ENCODE results near the gene ALPK1. TPM values are rescaled to one million over a fixed set of nuclear protein-coding genes. Genes with fewer than 3 reads are reported as not detected.
A peak's percentile ranks its signal among the peaks of the same experiment; 100 is the strongest.

ALPK1 gene
- total and polyA plus RNA-seq, 2 of the 4 experiments (the other 2 are of a cell fraction): 3.3 to 7.9 TPM

DNA sequence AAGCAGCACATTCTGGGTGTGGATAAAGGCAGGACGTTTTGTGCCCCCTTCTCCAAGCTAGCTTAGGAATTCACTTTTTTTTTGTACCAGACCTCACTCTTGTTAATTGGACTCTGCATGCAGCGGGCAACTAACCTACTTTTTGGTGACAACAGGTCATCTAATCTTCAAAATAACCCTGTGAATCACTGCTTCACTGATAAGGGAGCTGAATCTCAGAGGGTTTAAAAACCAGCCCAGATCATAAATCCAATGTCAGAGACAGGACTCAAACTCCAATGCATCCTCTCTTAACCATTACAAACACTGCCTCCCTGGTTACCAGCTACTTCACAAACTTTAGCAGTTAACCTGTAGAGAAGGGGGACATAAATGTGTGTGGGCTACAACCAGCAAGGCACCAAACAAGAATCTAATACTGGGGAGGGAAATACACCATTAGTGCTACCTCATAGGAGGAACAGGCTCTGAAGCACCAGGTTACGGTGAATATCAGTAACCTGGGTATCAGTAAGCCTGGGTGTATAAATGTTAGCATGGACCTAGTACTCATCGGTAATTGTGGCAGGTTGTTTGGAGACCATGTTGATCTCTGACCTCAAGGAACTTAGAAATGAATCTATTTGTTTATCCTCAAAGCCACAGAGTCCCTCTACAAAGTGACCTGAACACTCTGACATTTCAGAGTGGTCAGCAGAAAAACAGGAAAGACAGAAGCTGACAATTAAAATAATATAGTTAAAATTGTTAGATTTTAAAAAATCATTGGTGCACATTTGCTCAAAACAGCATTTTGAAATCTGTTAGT is 14.1 kb upstream of the ALPK1 start:
- Histone ChIP-seq H3K4me1 (ENCODE audit: control insufficient read depth, insufficient read depth, low read length) (peaks cover 7% of the 10 kb centered on the region; the same call in 1 of the 2 replicates), H2AK9ac (replicated peaks; ENCODE audit: low read depth, low read length, poor library complexity) (no peak overlapping the region), H3K4me2 (ENCODE audit: low read depth, low read length) (no peak overlapping the region), H3K14ac (replicated peaks; ENCODE audit: low read depth, low read length) (no peak overlapping the region), H4K20me1 (ENCODE audit: insufficient read depth, low read length) (no peaks in the 10 kb centered on the region), H2BK15ac (ENCODE audit: low read depth, low read length) (no peak overlapping the region), H4K91ac (ENCODE audit: insufficient read depth, low read depth, low read length) (no peak overlapping the region), H2BK20ac (ENCODE audit: low read depth, low read length) (no peak overlapping the region), H3K23ac (ENCODE audit: low read depth, low read length) (peak overlapping the region; percentile 24; the same call in 1 of the 2 replicates), H2AFZ (replicated peaks; ENCODE audit: low read length, poor library complexity) (no peak overlapping the region), H3K27me3 (ENCODE audit: control insufficient read depth, insufficient read depth, low read length) (no peaks in the 10 kb centered on the region), H2BK120ac (ENCODE audit: low read depth, low read length) (no peak overlapping the region), H3K56ac (ENCODE audit: extremely low read depth, insufficient read depth, low read length) (no peak overlapping the region), H3K18ac (ENCODE audit: low read depth, low read length) (no peak overlapping the region), H3K36me3 (ENCODE audit: control insufficient read depth, insufficient read depth, low read length) (no peaks in the 10 kb centered on the region), H3K4me3 (ENCODE audit: insufficient read depth, low read depth, low read length) (no peak overlapping the region), H2BK5ac (ENCODE audit: low read depth, low read length, poor library complexity, severe bottlenecking) (no peak overlapping the region), H3K79me1 (ENCODE audit: low read depth in 1 of 2, low read length in 2 of 2) (peaks cover 2 to 23% of the 10 kb centered on the region in 2 experiments; a peak in 3 of 4 replicates), H3K27ac (ENCODE audit: insufficient read depth, low read length) (no peak overlapping the region), H4K5ac (ENCODE audit: low read depth, low read length) (no peak overlapping the region), H3K9me1 (ENCODE audit: insufficient read depth, low read length) (no peaks in the 10 kb centered on the region), H3K9me3 (ENCODE audit: control insufficient read depth, insufficient read depth, low read length) (no peaks in the 10 kb centered on the region), H2AK5ac (ENCODE audit: low read depth, low read length) (no peak overlapping the region), H4K8ac (ENCODE audit: low read depth in 2 of 2, low read length in 2 of 2) (no peak overlapping the region), H3K4ac (ENCODE audit: low read depth, low read length) (no peak overlapping the region), H3K9ac (ENCODE audit: low read depth, low read length) (no peak overlapping the region)
- ChIA-PET POLR2A (ENCODE audit: unreplicated experiment) (no interaction called here), CTCF (interaction anchor here (1.2 to 1.5 kb wide), 2 partner anchors 16 to 38 kb away, joined by 3 to 4 read pairs; no protein-coding TSS in a partner anchor)
- intact Hi-C loops (cut with micrococcal nuclease): loop anchor here (5.0 kb wide), 1 partner anchor 51 kb away; the partner anchor contains the start of gene AP1AR
- no peak for ATAC-seq (ENCODE audit: low read depth)
- no peak for DNase-seq
- dilution Hi-C loops (cut with HindIII; ENCODE audit: low sequenced_read_pairs, unreplicated experiment): no loop called here
- no TSS peak for BruUV-seq (replicated peaks)
- in situ Hi-C loops (cut with MboI; ENCODE audit: low sequenced_read_pairs): no loop called here
- no CpG with 5 or more reads among the region's 4 CpGs for WGBS, 2 experiments (ENCODE audit: extremely low coverage in 2 of 2, insufficient read length in 1 of 2)
- TF ChIP-seq SMC3 (IDR thresholded peaks at IDR 0.05; ENCODE audit: low read depth, low read length) (no peak), USF2 (IDR thresholded peaks at IDR 0.05; ENCODE audit: low read depth, low read length) (no peak), RFX5 (IDR thresholded peaks at IDR 0.05; ENCODE audit: low read depth, low read length) (no peak), FOS (IDR thresholded peaks at IDR 0.05; ENCODE audit: low read depth, low read length) (no peak), MAFK (IDR thresholded peaks at IDR 0.05; ENCODE audit: low read depth, low read length) (no peak), MXI1 (IDR thresholded peaks at IDR 0.05; ENCODE audit: borderline replicate concordance, low read depth, low read length) (no peak), RCOR1 (IDR thresholded peaks at IDR 0.05; ENCODE audit: insufficient replicate concordance, low read length) (no peak), MAZ (IDR thresholded peaks at IDR 0.05; ENCODE audit: borderline replicate concordance, low read depth, low read length) (no peak), CEBPB (IDR thresholded peaks at IDR 0.05; ENCODE audit: low read depth, low read length) (no peak), RAD21 (IDR thresholded peaks at IDR 0.05; ENCODE audit: low read length) (no peak), CHD1 (IDR thresholded peaks at IDR 0.05; ENCODE audit: low read depth, low read length) (no peak), NFE2L2 (IDR thresholded peaks at IDR 0.05; ENCODE audit: low read depth, low read length) (no peak)
- TF ChIP-seq, protein P1, sequence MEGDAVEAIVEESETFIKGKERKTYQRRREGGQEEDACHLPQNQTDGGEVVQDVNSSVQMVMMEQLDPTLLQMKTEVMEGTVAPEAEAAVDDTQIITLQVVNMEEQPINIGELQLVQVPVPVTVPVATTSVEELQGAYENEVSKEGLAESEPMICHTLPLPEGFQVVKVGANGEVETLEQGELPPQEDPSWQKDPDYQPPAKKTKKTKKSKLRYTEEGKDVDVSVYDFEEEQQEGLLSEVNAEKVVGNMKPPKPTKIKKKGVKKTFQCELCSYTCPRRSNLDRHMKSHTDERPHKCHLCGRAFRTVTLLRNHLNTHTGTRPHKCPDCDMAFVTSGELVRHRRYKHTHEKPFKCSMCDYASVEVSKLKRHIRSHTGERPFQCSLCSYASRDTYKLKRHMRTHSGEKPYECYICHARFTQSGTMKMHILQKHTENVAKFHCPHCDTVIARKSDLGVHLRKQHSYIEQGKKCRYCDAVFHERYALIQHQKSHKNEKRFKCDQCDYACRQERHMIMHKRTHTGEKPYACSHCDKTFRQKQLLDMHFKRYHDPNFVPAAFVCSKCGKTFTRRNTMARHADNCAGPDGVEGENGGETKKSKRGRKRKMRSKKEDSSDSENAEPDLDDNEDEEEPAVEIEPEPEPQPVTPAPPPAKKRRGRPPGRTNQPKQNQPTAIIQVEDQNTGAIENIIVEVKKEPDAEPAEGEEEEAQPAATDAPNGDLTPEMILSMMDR (conservative IDR thresholded peaks at IDR 0.05; ENCODE audit: low read depth, low read length): no peak
- TF ChIP-seq, protein P2, sequence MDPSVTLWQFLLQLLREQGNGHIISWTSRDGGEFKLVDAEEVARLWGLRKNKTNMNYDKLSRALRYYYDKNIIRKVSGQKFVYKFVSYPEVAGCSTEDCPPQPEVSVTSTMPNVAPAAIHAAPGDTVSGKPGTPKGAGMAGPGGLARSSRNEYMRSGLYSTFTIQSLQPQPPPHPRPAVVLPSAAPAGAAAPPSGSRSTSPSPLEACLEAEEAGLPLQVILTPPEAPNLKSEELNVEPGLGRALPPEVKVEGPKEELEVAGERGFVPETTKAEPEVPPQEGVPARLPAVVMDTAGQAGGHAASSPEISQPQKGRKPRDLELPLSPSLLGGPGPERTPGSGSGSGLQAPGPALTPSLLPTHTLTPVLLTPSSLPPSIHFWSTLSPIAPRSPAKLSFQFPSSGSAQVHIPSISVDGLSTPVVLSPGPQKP (IDR thresholded peaks at IDR 0.05; ENCODE audit: borderline replicate concordance, low read depth, low read length): no peak
